C4-2B (cell line): ENCODE data around the gene OR4F6.
"Not testable (repeated sequence)": the region's sequence is repeated elsewhere in the genome, so short reads cannot be mapped to it uniquely, and the experiment has no call there.

Experiments
- CTCF ChIP-seq: fragments of 450-650 bp; conservative IDR thresholded peaks from 2 replicates; pipeline ENCODE4 v1.5.1; 2017; ENCODE audit warnings: mild to moderate bottlenecking
- ZFX ChIP-seq: fragments of 450-650 bp; IDR thresholded peaks from 2 replicates; pipeline ENCODE4 v1.6.1; 2017

- not testable (repeated sequence) for TF ChIP-seq CTCF, ZFX
These were observed 12.6 kb upstream of the OR4F6 start for GRCh38 chr15:101790748-101791147.
